Muscle layer of duodenum (tissue), 2 donors: ENCODE results near the gene UFL1.
"Not testable (repeated sequence)": the region's sequence is repeated elsewhere in the genome, so short reads cannot be mapped to it uniquely, and the experiment has no call there.

Experiments used
- H3K27ac ChIP-seq: one replicate; pipeline ENCODE4 v1.7.0; 2013; ENCODE audit warnings: mild to moderate bottlenecking, low read length
- H3K27me3 ChIP-seq: one replicate; pipeline ENCODE4 v1.7.0; 2013; ENCODE audit warnings: low read depth, mild to moderate bottlenecking, control low read depth, low read length
- H3K36me3 ChIP-seq, 2 donors: one replicate each; pipeline ENCODE4 v1.7.0; 2013; ENCODE audit warnings: low read length in 2 of 2, control low read depth in 1 of 2, mild to moderate bottlenecking in 1 of 2; ENCODE audit not compliant: insufficient read depth in 2 of 2, control insufficient read depth in 1 of 2
- H3K4me1 ChIP-seq, 2 donors: one replicate each; pipeline ENCODE4 v1.7.0; 2013; ENCODE audit warnings: low read length in 2 of 2, mild to moderate bottlenecking in 2 of 2, control low read depth in 1 of 2, moderate library complexity in 1 of 2; ENCODE audit not compliant: insufficient read depth in 2 of 2, control insufficient read depth in 1 of 2
- H3K4me3 ChIP-seq, 2 donors: one replicate each; pipeline ENCODE4 v1.7.0; 2013; ENCODE audit warnings: low read length in 2 of 2, low read depth in 1 of 2, mild to moderate bottlenecking in 1 of 2
- H3K9me3 ChIP-seq, 2 donors: one replicate each; pipeline ENCODE4 v1.7.0; 2013; ENCODE audit warnings: low read length in 2 of 2, control low read depth in 1 of 2, mild to moderate bottlenecking in 1 of 2; ENCODE audit not compliant: control insufficient read depth in 1 of 2
- donor health status: healthy.

The UFL1 gene

DNA sequence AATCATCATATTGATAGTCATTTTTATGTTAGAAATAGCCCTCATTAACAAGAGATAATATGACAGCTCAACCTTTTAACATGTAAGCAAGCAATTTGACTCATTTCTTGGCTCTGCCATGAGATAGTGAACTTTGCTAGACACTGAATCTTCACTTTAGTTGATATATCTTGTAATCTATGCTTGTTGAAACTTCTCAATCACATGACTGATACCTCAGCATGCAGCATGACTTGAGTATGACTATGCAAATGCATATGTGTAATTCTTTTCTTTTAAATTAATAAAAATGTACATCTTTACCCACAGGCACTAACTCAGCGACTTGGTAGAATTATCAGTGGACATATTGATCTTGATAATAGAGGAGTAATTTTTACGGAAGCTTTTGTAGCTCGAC is 6.6 kb downstream of the UFL1 start:
- Histone ChIP-seq H3K36me3 (peaks cover 59 to 71% of the 10 kb centered on the region in 2 donors), H3K9me3 (no peaks in the 10 kb centered on the region)

DNA sequence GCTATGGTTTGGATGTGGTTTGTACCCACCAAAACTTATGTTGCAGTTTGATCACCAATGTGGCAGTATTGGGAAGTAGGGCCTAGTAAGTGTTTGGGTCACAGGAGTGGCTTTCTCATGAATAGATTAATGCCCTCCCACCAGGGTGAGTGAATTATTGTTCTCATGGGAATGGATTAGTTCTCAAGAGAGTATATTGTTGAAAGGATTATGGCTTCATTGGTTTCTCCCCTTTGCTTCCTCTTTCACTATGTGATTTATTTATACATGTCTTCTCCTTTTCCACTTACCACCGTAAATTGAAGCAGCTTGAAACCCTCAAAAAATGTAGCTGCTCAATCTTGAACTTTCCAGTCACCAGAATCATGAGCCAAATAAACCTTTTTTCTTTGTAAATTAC is 10.8 kb downstream of the UFL1 start:
- Histone ChIP-seq H3K4me3 (no peak overlapping the region), H3K36me3 (peaks cover 50 to 55% of the 10 kb centered on the region in 2 donors), H3K27me3 (no peaks in the 10 kb centered on the region), H3K27ac (no peak overlapping the region), H3K9me3 (no peaks in the 10 kb centered on the region), H3K4me1 (no peaks in the 10 kb centered on the region)

More for the DNA sequence above, 6.6 kb downstream of the UFL1 start:
- H3K4me3 ChIP-seq: no peak overlapping the region
- no peak overlapping the region for H3K27ac ChIP-seq
- H3K4me1 ChIP-seq: peaks cover 0 to 5% of the 10 kb centered on the region in 2 donors
- H3K27me3 ChIP-seq: no peaks in the 10 kb centered on the region

DNA sequence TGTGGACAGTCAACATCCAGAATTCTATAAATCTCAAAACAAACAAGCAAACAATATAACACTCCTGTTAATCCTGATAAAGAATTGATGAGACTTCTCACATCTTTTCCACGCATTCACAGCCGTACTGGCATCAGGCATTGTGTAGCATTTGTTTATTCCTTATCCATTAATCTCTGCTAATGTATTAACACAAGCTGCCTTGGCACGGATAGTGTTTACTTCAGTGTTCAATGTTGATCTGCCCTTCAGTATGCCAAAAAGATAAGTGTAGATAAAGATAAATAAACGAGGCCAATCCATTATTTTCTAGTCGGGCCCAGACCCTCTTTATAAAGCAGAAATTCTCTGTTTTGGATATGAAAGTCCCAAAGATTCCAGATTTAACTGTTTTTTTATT is 16.1 kb downstream of the UFL1 start:
- no peaks in the 10 kb centered on the region for H3K27me3 ChIP-seq
- H3K27ac ChIP-seq: no peak overlapping the region
- H3K36me3 ChIP-seq: peaks cover 29 to 41% of the 10 kb centered on the region in 2 donors
- H3K4me1 ChIP-seq: no peaks in the 10 kb centered on the region
- H3K4me3 ChIP-seq: no peak overlapping the region
- H3K9me3 ChIP-seq: no peaks in the 10 kb centered on the region

DNA sequence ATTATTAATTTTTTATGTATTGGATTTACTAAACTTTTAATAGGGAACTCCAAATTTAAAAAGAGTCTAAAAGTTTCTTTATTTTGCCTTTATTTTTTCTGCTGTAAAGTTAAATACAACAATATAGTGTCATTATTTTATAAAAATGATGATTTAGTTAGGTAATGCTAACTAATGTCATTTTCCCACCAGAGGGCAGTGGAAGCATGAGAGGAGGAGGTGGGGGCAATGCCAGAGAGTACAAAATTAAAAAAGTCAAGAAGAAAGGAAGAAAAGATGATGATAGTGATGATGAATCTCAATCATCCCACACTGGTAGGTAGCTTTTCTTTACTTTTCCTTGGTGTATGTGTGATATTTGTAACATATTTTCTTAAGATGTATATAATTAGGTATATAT is 21.1 kb downstream of the UFL1 start:
- Histone ChIP-seq H3K27ac (no peak overlapping the region), H3K9me3 (no peaks in the 10 kb centered on the region), H3K36me3 (peaks cover 32 to 52% of the 10 kb centered on the region in 2 donors), H3K27me3 (no peaks in the 10 kb centered on the region), H3K4me1 (no peaks in the 10 kb centered on the region), H3K4me3 (no peak overlapping the region)

DNA sequence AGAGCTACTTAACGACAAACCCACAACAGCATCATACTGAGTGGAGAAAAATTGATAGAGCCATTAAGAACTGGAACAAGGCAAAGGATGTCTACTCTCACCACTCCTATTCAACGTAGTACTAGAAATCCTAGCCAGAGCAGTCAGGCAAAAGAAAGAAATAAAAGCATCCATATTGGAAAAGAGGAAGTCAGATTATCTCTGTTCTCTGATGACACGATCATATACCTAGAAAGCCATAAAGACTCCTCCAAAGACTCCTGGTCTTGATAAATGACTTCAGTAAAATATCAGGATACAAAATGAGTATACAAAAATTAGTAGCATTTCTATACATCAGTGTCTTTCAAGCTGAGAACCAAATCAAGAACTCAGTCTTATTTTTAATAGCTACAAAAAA is 24.3 kb downstream of the UFL1 start:
- Histone ChIP-seq H3K4me3 (no peak overlapping the region), H3K27me3 (no peaks in the 10 kb centered on the region), H3K36me3 (peaks cover 31 to 48% of the 10 kb centered on the region in 2 donors), H3K4me1 (no peaks in the 10 kb centered on the region), H3K9me3 (no peaks in the 10 kb centered on the region), H3K27ac (no peak overlapping the region)

DNA sequence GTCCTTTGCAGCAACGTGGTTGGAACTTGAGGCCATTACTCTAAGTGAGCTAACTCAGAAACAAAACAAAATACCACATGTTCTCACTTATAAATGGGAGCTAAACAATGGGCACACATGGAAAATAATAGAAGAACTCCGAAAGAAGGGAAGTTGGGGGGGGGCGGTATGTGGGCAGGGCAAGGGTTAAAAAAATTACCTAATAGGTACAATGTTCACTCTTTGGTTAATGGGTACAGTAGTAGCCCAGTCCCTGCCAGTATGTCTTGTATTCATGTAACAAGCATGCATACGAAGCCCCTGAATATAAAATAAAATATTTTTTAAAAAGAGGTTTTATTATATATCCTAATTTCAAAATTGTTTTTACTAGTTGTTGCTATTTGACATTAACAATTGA is 26.0 kb downstream of the UFL1 start:
- Histone ChIP-seq H3K27me3 (no peaks in the 10 kb centered on the region), H3K4me3 (no peak overlapping the region), H3K9me3 (no peaks in the 10 kb centered on the region), H3K36me3 (peaks cover 44 to 62% of the 10 kb centered on the region in 2 donors), H3K4me1 (no peaks in the 10 kb centered on the region), H3K27ac (no peak overlapping the region)

DNA sequence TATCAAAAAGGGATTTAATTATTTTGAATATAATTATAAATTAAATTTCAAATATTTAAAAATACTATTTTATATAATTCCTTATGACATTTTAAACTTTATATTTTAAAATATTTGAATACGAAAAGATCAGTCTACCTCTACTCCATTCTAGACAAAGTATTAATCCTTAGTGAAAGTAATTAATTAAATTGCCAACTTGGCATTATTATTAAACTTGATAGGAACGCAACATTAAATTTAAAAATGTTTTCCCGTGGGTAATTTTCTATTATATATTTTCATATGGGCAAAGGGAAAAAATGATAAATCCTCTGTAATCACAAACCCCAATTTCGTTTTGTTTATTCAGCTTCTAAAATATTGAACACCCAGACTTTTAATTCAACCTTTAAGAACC is 33.0 kb downstream of the UFL1 start:
- H3K27me3 ChIP-seq: no peaks in the 10 kb centered on the region
- H3K27ac ChIP-seq: no peak overlapping the region
- H3K4me1 ChIP-seq: no peaks in the 10 kb centered on the region
- no peaks in the 10 kb centered on the region for H3K9me3 ChIP-seq
- H3K36me3 ChIP-seq: peaks cover 46 to 59% of the 10 kb centered on the region in 2 donors
- H3K4me3 ChIP-seq: no peak overlapping the region

DNA sequence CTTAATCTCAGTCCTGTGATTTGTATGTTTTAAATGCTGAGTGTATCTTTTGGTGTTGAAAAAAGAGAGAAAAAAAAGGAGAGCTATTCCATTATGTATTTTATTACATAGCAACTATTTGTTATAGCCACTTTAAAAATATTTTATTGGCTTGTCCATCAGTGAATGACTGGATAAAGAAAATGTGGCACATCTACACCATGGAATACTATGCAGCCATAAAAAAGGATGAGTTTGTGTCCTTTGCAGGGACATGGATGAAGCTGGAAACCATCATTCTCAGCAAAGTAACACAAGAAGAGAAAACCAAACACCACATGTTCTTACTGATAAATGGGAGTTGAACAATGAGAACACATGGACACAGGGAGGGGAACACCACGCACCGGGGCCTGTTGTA is 38.1 kb downstream of the UFL1 start:
- not testable (repeated sequence) for H3K27me3 ChIP-seq, H3K4me3 ChIP-seq, H3K27ac ChIP-seq, H3K9me3 ChIP-seq, H3K4me1 ChIP-seq
- peaks cover 3 to 10% of the 10 kb centered on the region in 2 donors for H3K36me3 ChIP-seq

DNA sequence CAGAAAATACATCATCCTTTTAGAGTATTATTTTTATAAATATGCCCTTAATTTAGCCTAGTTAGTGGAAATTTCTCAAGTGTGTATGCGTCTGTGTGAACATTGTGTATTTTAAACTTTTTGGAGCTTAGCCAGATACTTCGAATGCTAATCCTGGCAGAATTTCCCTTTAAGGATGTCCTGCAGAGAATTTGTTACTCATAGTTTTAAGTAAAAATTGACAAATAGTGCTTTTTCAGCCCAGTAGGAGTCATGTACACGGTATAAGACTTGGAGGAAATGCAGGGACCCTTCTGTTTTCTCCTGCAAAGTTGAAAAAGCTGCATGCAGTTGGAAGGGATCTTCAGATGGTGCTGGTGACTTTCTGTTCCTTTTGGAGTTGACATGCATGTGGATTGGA is 41.3 kb downstream of the UFL1 start, which contains the start of gene FHL5:
Gene FHL5, plus strand, starts transcription at position 243 of the 400 bp plus-strand sequence. CDS start 40,486 bp downstream, outside the sequence.
- H3K36me3 ChIP-seq: no peaks in the 10 kb centered on the region
- no peak within 1 kb of the TSS for H3K4me3 ChIP-seq
- no peaks in the 10 kb centered on the region for H3K4me1 ChIP-seq
- no peaks in the 10 kb centered on the region for H3K9me3 ChIP-seq
- no peak within 1 kb of the TSS for H3K27ac ChIP-seq
- H3K27me3 ChIP-seq: no peaks in the 10 kb centered on the region

DNA sequence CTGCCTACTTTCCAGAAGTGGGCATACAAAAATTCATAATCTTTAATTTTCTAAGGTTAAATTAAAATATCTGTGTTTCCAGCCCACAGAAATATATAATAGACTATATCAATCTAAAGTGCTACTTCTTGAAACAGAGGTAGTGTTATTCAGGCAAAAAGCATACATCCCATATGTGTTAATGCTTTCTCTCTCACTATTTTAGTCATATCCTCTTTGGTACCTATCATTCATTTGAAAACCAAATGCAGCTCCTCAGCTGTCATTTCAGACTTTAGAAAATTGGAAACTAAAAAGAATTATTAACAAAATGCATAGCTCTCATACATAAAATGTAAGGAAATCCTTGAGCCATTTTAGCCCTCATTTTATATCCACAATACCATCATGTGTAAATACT is 42.2 kb downstream of the UFL1 start:
- Histone ChIP-seq H3K27ac (no peak overlapping the region), H3K9me3 (no peaks in the 10 kb centered on the region), H3K4me3 (no peak overlapping the region), H3K27me3 (no peaks in the 10 kb centered on the region), H3K4me1 (no peaks in the 10 kb centered on the region), H3K36me3 (no peaks in the 10 kb centered on the region)

DNA sequence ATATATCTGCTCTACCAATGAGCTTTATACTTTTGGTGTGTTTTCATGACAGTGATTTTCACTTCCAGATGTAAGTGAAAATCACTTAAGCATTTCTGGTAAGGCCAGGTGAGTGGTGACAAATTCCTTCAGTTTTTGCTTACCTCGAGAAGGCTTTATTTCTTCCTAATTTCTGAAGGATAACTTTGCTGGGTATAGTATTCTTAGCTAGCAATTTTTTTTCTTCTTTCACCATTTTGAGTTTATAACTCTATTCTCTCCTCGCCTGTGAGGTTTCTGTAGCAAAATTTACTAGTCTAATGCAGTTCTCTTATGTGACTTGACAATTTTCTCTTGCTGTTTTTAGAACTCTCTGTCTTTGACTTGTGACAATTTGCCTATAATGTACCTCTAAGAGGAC is 48.4 kb downstream of the UFL1 start:
- peaks cover 0 to 15% of the 10 kb centered on the region in 2 donors for H3K9me3 ChIP-seq
- no peaks in the 10 kb centered on the region for H3K36me3 ChIP-seq
- H3K4me1 ChIP-seq: no peaks in the 10 kb centered on the region
- H3K27ac ChIP-seq: no peak overlapping the region
- H3K27me3 ChIP-seq: no peaks in the 10 kb centered on the region
- no peak overlapping the region for H3K4me3 ChIP-seq

DNA sequence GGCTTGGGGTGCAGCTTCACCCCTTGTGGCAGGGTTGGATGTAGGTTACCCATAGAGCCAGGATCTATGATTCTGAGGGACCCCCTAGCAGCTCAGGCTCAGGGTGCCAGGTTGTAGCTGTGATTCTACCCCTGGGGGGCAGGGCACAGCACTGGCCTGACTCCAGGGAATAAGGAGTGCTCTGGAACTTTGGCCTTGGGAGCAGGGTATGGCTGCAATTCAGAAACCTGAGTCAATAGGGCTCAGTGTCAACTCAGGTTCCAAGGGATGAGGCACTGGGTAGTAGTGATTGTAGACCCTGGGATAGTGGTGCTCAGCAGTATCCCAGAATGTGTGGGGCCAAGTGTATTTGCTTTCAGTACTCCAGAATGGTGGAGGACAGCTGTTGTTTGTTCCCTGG is 49.9 kb downstream of the UFL1 start:
- Histone ChIP-seq H3K27me3 (no peaks in the 10 kb centered on the region), H3K27ac (no peak overlapping the region), H3K36me3 (no peaks in the 10 kb centered on the region), H3K9me3 (peaks cover 0 to 15% of the 10 kb centered on the region in 2 donors), H3K4me3 (no peak overlapping the region), H3K4me1 (no peaks in the 10 kb centered on the region)
